ENCODE results near the gene TBC1D14. TPM values are rescaled to one million over a fixed set of nuclear protein-coding genes. Genes with fewer than 3 reads are reported as not detected.

TBC1D14 gene
- total and polyA plus RNA-seq, 9 of the 15 experiments (the other 6 are each of a cell fraction or from before 2014, with no cell fraction given) = 2.1 to 59.6 (median 44.8) TPM

- no peak for TF ChIP-seq SREBF1 (IDR thresholded peaks at IDR 0.05; ENCODE audit: borderline replicate concordance, low read depth, low read length)
- 0 out of 2 replicates have a peak, but pooled peaks have one; percentile 35 for TF ChIP-seq ZBTB17 (CRISPR knock-in tag; IDR thresholded peaks at IDR 0.05)
- TF ChIP-seq EWSR1 (IDR thresholded peaks at IDR 0.05; ENCODE audit: borderline replicate concordance, low read depth, partially characterized antibody) = no peak
- TF ChIP-seq NRF1 (conservative IDR thresholded peaks at IDR 0.05 in 1 of 2, IDR thresholded peaks at IDR 0.05 in 1 of 2) = no peak
- TF ChIP-seq CREB1 (IDR thresholded peaks at IDR 0.05) = no peak
- 0 out of 2 replicates have a peak, but pooled peaks have one; percentile 6 for TF ChIP-seq CREB1 (CRISPR knock-in tag; IDR thresholded peaks at IDR 0.05)
- peak; percentile 67; the same call in 1 of the 2 replicates for TF ChIP-seq KAT7 (CRISPR knock-in tag; IDR thresholded peaks at IDR 0.05; ENCODE audit: borderline replicate concordance)
- TF ChIP-seq, protein P1, sequence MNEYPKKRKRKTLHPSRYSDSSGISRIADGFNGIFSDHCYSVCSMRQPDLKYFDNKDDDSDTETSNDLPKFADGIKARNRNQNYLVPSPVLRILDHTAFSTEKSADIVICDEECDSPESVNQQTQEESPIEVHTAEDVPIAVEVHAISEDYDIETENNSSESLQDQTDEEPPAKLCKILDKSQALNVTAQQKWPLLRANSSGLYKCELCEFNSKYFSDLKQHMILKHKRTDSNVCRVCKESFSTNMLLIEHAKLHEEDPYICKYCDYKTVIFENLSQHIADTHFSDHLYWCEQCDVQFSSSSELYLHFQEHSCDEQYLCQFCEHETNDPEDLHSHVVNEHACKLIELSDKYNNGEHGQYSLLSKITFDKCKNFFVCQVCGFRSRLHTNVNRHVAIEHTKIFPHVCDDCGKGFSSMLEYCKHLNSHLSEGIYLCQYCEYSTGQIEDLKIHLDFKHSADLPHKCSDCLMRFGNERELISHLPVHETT (CRISPR knock-in tag; conservative IDR thresholded peaks at IDR 0.05 in 1 of 2, IDR thresholded peaks at IDR 0.05 in 1 of 2) = no peak
- no peak for TF ChIP-seq RBM15 (IDR thresholded peaks at IDR 0.05; ENCODE audit: insufficient read depth, low read length)
- TF ChIP-seq ZNF586 (CRISPR knock-in tag; conservative IDR thresholded peaks at IDR 0.05) = no peak
- TF ChIP-seq MEF2D (tag; conservative IDR thresholded peaks at IDR 0.05; ENCODE audit: low read depth) = no peak
- peak; percentile 90 for TF ChIP-seq EGR1 (conservative IDR thresholded peaks at IDR 0.05)
- TF ChIP-seq RBM25 (IDR thresholded peaks at IDR 0.05; ENCODE audit: low read depth, low read length, severe bottlenecking) = no peak
- no peak for TF ChIP-seq NCOR1 (IDR thresholded peaks at IDR 0.05)
- TF ChIP-seq KLF6 (CRISPR knock-in tag; IDR thresholded peaks at IDR 0.05; ENCODE audit: borderline replicate concordance) = no peak
- TF ChIP-seq MAZ (CRISPR knock-in tag; conservative IDR thresholded peaks at IDR 0.05 in 1 of 2, IDR thresholded peaks at IDR 0.05 in 1 of 2) = 0 out of 4 replicates have a peak, but pooled peaks have one; percentile 26 to 48
- TF ChIP-seq ZFX (CRISPR knock-in tag; IDR thresholded peaks at IDR 0.05) = peak; percentile 33
- no peak for TF ChIP-seq PHB (CRISPR knock-in tag; IDR thresholded peaks at IDR 0.05)
- TF ChIP-seq DMBX1 (CRISPR knock-in tag; IDR thresholded peaks at IDR 0.05; ENCODE audit: borderline replicate concordance) = 0 out of 2 replicates have a peak, but pooled peaks have one; percentile 42
- no peak for TF ChIP-seq CBFA2T2 (conservative IDR thresholded peaks at IDR 0.05)
- TF ChIP-seq, protein P2, sequence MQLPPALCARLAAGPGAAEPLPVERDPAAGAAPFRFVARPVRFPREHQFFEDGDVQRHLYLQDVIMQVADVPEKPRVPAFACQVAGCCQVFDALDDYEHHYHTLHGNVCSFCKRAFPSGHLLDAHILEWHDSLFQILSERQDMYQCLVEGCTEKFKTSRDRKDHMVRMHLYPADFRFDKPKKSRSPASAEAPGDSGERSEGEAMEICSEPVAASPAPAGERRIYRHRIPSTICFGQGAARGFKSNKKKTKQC (CRISPR knock-in tag; IDR thresholded peaks at IDR 0.05) = 0 out of 2 replicates have a peak, but pooled peaks have one; percentile 27
- TF ChIP-seq SMAD1 (IDR thresholded peaks at IDR 0.05; ENCODE audit: low read depth, low read length, partially characterized antibody) = no peak
- TF ChIP-seq ZNF589 (CRISPR knock-in tag; IDR thresholded peaks at IDR 0.05; ENCODE audit: low read depth) = peak; percentile 46; the same call in 1 of the 2 replicates
- TF ChIP-seq BRCA1 (IDR thresholded peaks at IDR 0.05) = no peak
- TF ChIP-seq BRCA1 (CRISPR knock-in tag; IDR thresholded peaks at IDR 0.05) = no peak
- TF ChIP-seq MIER1 (IDR thresholded peaks at IDR 0.05; ENCODE audit: low read depth) = no peak
- TF ChIP-seq TRIM28 (IDR thresholded peaks at IDR 0.05) = no peak
- TF ChIP-seq, protein P3, sequence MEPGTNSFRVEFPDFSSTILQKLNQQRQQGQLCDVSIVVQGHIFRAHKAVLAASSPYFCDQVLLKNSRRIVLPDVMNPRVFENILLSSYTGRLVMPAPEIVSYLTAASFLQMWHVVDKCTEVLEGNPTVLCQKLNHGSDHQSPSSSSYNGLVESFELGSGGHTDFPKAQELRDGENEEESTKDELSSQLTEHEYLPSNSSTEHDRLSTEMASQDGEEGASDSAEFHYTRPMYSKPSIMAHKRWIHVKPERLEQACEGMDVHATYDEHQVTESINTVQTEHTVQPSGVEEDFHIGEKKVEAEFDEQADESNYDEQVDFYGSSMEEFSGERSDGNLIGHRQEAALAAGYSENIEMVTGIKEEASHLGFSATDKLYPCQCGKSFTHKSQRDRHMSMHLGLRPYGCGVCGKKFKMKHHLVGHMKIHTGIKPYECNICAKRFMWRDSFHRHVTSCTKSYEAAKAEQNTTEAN (CRISPR knock-in tag; IDR thresholded peaks at IDR 0.05) = no peak
Measured at GRCh38 chr4:6910340-6910959, 824 bp downstream of the TBC1D14 start (continued).

Measured in K562 (cell line).